ENCODE data around the gene SRSF9.
"Not testable (repeated sequence)": the region's sequence is repeated elsewhere in the genome, so short reads cannot be mapped to it uniquely, and the experiment has no call there.

Gene SRSF9

DNA sequence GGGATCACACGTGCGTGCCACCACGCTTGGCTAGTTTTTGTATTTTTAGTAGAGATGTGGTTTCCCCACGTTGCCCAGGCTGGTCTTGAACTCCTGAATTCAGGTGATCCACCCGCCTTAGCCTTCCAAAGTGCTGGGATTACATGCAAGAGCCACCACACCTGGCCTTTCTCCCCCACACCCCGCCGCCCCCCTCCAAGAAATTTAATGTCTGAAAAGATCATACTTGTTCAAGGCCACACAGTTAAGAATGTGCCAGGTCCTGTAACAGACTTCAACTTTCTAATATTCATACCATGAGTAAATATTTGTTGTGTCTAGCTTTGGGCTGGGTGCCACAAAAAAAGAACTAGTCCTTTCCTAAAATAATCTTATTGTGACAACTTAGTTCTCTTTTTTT, 14.2 kb downstream of the SRSF9 start:
- no peak for TF ChIP-seq EZH2phosphoT487 (IDR thresholded peaks at IDR 0.05; ENCODE audit: borderline replicate concordance, low read length)
- TF ChIP-seq, protein P1, sequence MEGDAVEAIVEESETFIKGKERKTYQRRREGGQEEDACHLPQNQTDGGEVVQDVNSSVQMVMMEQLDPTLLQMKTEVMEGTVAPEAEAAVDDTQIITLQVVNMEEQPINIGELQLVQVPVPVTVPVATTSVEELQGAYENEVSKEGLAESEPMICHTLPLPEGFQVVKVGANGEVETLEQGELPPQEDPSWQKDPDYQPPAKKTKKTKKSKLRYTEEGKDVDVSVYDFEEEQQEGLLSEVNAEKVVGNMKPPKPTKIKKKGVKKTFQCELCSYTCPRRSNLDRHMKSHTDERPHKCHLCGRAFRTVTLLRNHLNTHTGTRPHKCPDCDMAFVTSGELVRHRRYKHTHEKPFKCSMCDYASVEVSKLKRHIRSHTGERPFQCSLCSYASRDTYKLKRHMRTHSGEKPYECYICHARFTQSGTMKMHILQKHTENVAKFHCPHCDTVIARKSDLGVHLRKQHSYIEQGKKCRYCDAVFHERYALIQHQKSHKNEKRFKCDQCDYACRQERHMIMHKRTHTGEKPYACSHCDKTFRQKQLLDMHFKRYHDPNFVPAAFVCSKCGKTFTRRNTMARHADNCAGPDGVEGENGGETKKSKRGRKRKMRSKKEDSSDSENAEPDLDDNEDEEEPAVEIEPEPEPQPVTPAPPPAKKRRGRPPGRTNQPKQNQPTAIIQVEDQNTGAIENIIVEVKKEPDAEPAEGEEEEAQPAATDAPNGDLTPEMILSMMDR (IDR thresholded peaks at IDR 0.05; ENCODE audit: low read depth, low read length, poor library complexity, severe bottlenecking) = no peak
- Histone ChIP-seq H3K9me2 (replicated peaks; ENCODE audit: control insufficient read depth, low read length) (no peaks in the 10 kb centered on the region), H3K36me3 (ENCODE audit: control insufficient read depth, low read length) (peaks cover 78% of the 10 kb centered on the region), H3K79me2 (ENCODE audit: control insufficient read depth, low read length) (peaks cover 44% of the 10 kb centered on the region), H3K27ac (ENCODE audit: low read depth, low read length) (peak overlapping the region; percentile 74), H3K4me3 (ENCODE audit: low read length) (0 out of 2 replicates have a peak overlapping the region, but pooled peaks have one; percentile 5), H4K20me1 (ENCODE audit: control insufficient read depth, insufficient read depth, low read depth, low read length) (no peaks in the 10 kb centered on the region; the same call in 1 of the 2 replicates), H3K9me3 (ENCODE audit: control insufficient read depth, insufficient read depth, low read length) (no peaks in the 10 kb centered on the region), H3F3A (ENCODE audit: control insufficient read depth, insufficient read depth) (peaks cover 51% of the 10 kb centered on the region), H3K27me3 (ENCODE audit: control insufficient read depth, low read length) (no peaks in the 10 kb centered on the region), H3K4me2 (ENCODE audit: low read length) (peak overlapping the region; percentile 62), H3K4me1 (ENCODE audit: control insufficient read depth, low read length) (peaks cover 47% of the 10 kb centered on the region)

DNA sequence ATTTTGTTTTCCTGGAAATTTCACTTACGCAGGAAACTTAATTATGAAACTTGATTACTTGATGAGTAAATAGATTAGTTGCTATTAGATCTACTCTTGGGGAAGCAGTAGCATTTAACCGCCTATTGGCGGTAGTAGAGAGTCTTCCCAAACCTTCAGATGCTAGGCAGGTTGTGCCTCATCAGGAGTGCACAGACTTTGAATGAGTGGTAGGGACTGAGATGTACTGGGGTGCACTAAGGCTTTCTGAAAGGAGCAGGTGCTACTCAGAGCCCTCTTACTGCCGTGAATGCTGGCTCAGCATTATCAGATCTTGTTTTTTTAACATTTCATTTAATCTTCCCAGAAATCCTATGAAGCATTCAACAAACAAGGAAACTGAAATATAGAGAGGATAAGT, 15.6 kb downstream of the SRSF9 start:
- Histone ChIP-seq H3K79me2 (ENCODE audit: control insufficient read depth, low read length) (peaks cover 55% of the 10 kb centered on the region), H3K27me3 (ENCODE audit: control insufficient read depth, low read length) (no peaks in the 10 kb centered on the region), H3K4me3 (ENCODE audit: low read length) (peak overlapping the region; percentile 38), H3K27ac (ENCODE audit: low read depth, low read length) (peak overlapping the region; percentile 74), H3F3A (ENCODE audit: control insufficient read depth, insufficient read depth) (peaks cover 45% of the 10 kb centered on the region), H3K4me1 (ENCODE audit: control insufficient read depth, low read length) (peaks cover 50% of the 10 kb centered on the region), H3K4me2 (ENCODE audit: low read length) (peak overlapping the region; percentile 62), H3K9me2 (replicated peaks; ENCODE audit: control insufficient read depth, low read length) (no peaks in the 10 kb centered on the region), H4K20me1 (ENCODE audit: control insufficient read depth, insufficient read depth, low read depth, low read length) (no peaks in the 10 kb centered on the region; the same call in 1 of the 2 replicates), H3K9me3 (ENCODE audit: control insufficient read depth, insufficient read depth, low read length) (no peaks in the 10 kb centered on the region), H3K36me3 (ENCODE audit: control insufficient read depth, low read length) (peaks cover 79% of the 10 kb centered on the region)
- TF ChIP-seq EZH2phosphoT487 (IDR thresholded peaks at IDR 0.05; ENCODE audit: borderline replicate concordance, low read length) = no peak
- TF ChIP-seq, protein P1 (IDR thresholded peaks at IDR 0.05; ENCODE audit: low read depth, low read length, poor library complexity, severe bottlenecking) = peak; percentile 69

DNA sequence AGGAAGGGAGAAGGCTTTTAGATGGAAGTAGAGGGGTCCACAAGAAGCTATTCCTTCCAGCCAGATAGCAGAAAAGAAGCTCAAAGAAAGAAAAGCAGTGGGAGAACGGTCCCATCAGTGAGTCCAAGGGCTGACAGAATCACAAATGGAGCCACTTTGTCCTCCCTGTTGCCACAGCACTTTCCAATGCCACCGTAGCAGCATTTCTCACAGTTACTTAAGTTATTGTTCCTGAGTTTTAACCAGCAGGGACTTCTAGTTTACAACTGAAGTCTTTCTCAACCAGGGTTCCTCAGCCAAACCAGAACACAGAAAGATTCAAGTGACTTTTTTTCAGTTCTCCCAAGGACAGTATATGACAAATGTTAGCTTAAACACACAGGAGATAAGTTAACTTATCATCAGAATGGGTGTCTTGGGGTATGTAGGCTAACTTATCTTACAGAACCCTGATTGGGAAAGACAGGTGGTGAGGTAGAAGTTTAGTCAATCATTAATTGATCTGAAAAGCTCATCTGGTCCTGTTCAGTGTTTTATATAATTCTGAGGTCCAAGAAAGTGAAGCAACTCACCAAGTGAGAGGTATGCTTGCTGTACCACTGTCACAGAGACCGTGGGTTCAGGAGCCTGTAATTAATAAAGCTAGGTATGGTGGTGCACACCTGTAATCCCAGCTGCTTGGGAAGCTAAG, 16.3 kb downstream of the SRSF9 start:
- TF ChIP-seq, protein P1 (IDR thresholded peaks at IDR 0.05; ENCODE audit: low read depth, low read length, poor library complexity, severe bottlenecking) = no peak
- TF ChIP-seq EZH2phosphoT487 (IDR thresholded peaks at IDR 0.05; ENCODE audit: borderline replicate concordance, low read length) = no peak
- Histone ChIP-seq H4K20me1 (ENCODE audit: control insufficient read depth, insufficient read depth, low read depth, low read length) (no peaks in the 10 kb centered on the region; the same call in 1 of the 2 replicates), H3F3A (ENCODE audit: control insufficient read depth, insufficient read depth) (peaks cover 41% of the 10 kb centered on the region), H3K27me3 (ENCODE audit: control insufficient read depth, low read length) (no peaks in the 10 kb centered on the region), H3K27ac (ENCODE audit: low read depth, low read length) (peak overlapping the region; percentile 74), H3K4me2 (ENCODE audit: low read length) (peak overlapping the region; percentile 62), H3K79me2 (ENCODE audit: control insufficient read depth, low read length) (peaks cover 63% of the 10 kb centered on the region), H3K36me3 (ENCODE audit: control insufficient read depth, low read length) (peaks cover 74% of the 10 kb centered on the region), H3K4me3 (ENCODE audit: low read length) (peak overlapping the region; percentile 38), H3K4me1 (ENCODE audit: control insufficient read depth, low read length) (peaks cover 51% of the 10 kb centered on the region), H3K9me3 (ENCODE audit: control insufficient read depth, insufficient read depth, low read length) (no peaks in the 10 kb centered on the region), H3K9me2 (replicated peaks; ENCODE audit: control insufficient read depth, low read length) (no peaks in the 10 kb centered on the region)

DNA sequence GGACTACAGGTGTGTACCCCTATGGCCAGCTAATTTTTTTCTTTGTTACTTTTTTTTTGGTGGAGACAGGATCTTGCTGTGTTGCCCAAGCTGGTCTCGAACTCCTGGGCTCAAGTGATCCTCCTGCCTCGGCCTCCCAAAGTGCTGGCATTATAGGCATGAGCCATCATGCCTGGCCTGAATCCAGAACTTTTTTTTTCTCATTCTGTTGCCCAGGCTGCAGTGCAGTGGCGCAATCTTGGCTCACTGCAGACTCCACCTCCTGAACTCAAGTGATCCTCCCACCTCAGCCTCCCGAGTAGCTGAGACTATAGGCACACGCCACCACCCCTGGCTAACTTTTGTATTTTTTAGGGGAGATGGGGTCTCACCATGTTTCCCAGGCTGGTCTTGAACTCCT, 17.0 kb downstream of the SRSF9 start:
- not testable (repeated sequence) for H3K27me3 ChIP-seq (ENCODE audit: control insufficient read depth, low read length); H3K4me3 ChIP-seq (ENCODE audit: low read length); H3K27ac ChIP-seq (ENCODE audit: low read depth, low read length); H3K4me2 ChIP-seq (ENCODE audit: low read length); H3K9me2 ChIP-seq (replicated peaks; ENCODE audit: control insufficient read depth, low read length); H3K9me3 ChIP-seq (ENCODE audit: control insufficient read depth, insufficient read depth, low read length); H4K20me1 ChIP-seq (ENCODE audit: control insufficient read depth, insufficient read depth, low read depth, low read length)
- Histone ChIP-seq H3F3A (ENCODE audit: control insufficient read depth, insufficient read depth) (peaks cover 41% of the 10 kb centered on the region), H3K36me3 (ENCODE audit: control insufficient read depth, low read length) (peaks cover 74% of the 10 kb centered on the region), H3K4me1 (ENCODE audit: control insufficient read depth, low read length) (peaks cover 58% of the 10 kb centered on the region), H3K79me2 (ENCODE audit: control insufficient read depth, low read length) (peaks cover 70% of the 10 kb centered on the region)

Measured in DOHH2 (cell line).